BLaER1 treated with 17β-estradiol and CSF1 and Interleukin-3, amounts not matched to agents 10 nM and 100 nM (cell line): ENCODE measurements around the gene PDK3.

ENCODE experiments used
- H3K27ac ChIP-seq, 11 experiments: shearing (Covaris generic); formaldehyde crosslinking; 2 replicates each; pipeline ENCODE4 v1.8.1; 2022
- H3K27me3 ChIP-seq, 11 experiments: shearing (Covaris generic); formaldehyde crosslinking; 2 replicates each; pipeline ENCODE4 v1.8.1; 2022
- H3K36me3 ChIP-seq, 11 experiments: shearing (Covaris generic); formaldehyde crosslinking; 2 replicates each; pipeline ENCODE4 v1.8.1; 2022
- H3K4me1 ChIP-seq, 10 experiments: shearing (Covaris generic); formaldehyde crosslinking; 2 replicates each; pipeline ENCODE4 v1.8.1; 2022
- H3K4me2 ChIP-seq, 11 experiments: shearing (Covaris generic); formaldehyde crosslinking; 2 replicates each; pipeline ENCODE4 v1.8.1; 2022
- H3K4me3 ChIP-seq, 10 experiments: shearing (Covaris generic); formaldehyde crosslinking; 2 replicates each; pipeline ENCODE4 v1.8.1; 2022
- H3K9ac ChIP-seq, 11 experiments: shearing (Covaris generic); formaldehyde crosslinking; 2 replicates each; pipeline ENCODE4 v1.8.1; 2022
- H3K9me3 ChIP-seq, 11 experiments: shearing (Covaris generic); formaldehyde crosslinking; replicated peaks in 1 of 11; 2 replicates each; pipeline ENCODE4 v1.8.1; 2022
- H4K20me1 ChIP-seq, 11 experiments: shearing (Covaris generic); formaldehyde crosslinking; 2 replicates each; pipeline ENCODE4 v1.8.1; 2022
- Cebpa-rat ChIP-seq, 11 experiments: shearing (Covaris generic); IDR thresholded peaks; 2 replicates each; pipeline ENCODE4 v1.8.1; 2022

The PDK3 gene

DNA sequence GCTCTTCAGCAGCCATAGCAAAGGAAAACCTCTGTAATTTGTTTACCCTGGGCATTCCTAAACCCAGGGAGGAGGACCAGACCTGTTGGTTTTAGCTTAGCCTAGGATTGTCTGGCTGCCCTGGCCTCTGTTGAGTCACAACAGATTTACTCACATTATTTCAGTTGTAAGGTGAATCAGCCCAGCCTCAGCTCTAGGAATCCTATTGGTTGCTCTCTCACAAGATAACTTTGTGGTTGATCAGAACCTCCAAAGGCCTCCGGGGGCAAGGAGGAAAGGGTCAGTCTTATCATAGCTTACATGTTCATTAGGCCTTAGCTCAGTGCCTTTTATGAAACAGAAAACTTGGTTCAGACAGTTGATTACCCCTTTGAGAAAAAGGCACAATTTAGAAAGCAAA, 41.0 kb downstream of the PDK3 start:
- no peak overlapping the region for H3K9ac ChIP-seq
- H3K4me3 ChIP-seq = no peak overlapping the region
- peaks cover 0 to 41% (median 7%) of the 10 kb centered on the region in 11 experiments; a peak in 10 of 22 replicates for H3K36me3 ChIP-seq

DNA sequence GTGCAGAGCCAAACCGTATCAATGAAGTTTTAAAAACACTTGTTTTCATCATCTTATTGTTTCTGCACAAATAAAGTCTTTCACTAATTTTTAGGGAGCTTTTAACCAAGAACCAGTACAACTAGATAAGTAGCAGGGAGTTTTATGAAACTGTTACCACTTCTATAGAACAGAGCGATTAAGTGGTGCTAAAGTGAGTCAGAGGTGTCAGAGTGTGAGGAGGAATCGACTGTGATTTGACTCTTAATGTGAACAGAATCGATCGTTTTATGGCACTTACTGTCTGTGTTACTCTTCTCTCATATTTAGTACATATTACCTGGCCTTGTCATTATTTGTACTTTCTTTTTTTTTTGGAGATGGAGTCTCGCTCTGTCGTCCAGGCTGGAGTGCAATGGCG, 43.3 kb downstream of the PDK3 start:
- no peak overlapping the region for H3K4me3 ChIP-seq
- H3K4me1 ChIP-seq = no peaks in the 10 kb centered on the region
- no peak for TF ChIP-seq Cebpa-rat (IDR thresholded peaks at IDR 0.05)
- H4K20me1 ChIP-seq = no peaks in the 10 kb centered on the region; a peak in 2 of 22 replicates
- no peak overlapping the region for H3K9ac ChIP-seq
- H3K27ac ChIP-seq = no peak overlapping the region
- H3K36me3 ChIP-seq = peaks cover 0 to 34% (median 7%) of the 10 kb centered on the region in 11 experiments; a peak in 10 of 22 replicates
- no peak overlapping the region for H3K4me2 ChIP-seq
- H3K9me3 ChIP-seq = no peaks in the 10 kb centered on the region
- no peaks in the 10 kb centered on the region for H3K27me3 ChIP-seq

More for the DNA sequence above, 41.0 kb downstream of the PDK3 start:
- Histone ChIP-seq H4K20me1 (no peaks in the 10 kb centered on the region), H3K4me2 (no peak overlapping the region), H3K27me3 (no peaks in the 10 kb centered on the region), H3K27ac (no peak overlapping the region), H3K9me3 (no peaks in the 10 kb centered on the region), H3K4me1 (no peaks in the 10 kb centered on the region)
- TF ChIP-seq Cebpa-rat (IDR thresholded peaks at IDR 0.05) = no peak

DNA sequence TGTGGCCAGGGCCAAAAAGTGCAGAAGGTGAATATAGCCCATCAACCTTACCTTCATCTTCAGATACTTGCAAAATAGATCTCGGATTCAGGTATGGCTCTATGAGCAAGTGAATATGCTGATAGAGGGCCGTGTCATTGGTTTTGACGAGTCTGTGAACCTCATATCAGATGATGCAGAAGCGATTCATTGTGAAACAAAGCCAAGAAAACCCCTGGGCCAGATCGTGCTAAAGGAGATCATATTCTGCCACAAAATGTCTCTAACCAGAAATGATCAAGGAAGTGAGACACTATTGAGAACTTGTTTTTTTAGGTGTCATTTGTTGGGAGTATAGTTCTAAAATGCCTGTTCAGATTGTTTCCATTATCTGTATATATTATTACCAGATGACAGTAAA, 48.3 kb downstream of the PDK3 start:
- Histone ChIP-seq H3K4me2 (no peak overlapping the region), H3K27me3 (no peaks in the 10 kb centered on the region; a peak in 1 of 22 replicates), H3K9ac (no peak overlapping the region), H4K20me1 (no peaks in the 10 kb centered on the region; a peak in 2 of 22 replicates), H3K4me1 (no peaks in the 10 kb centered on the region), H3K36me3 (peaks cover 0 to 8% (median 0%) of the 10 kb centered on the region in 11 experiments; a peak in 3 of 22 replicates), H3K9me3 (no peaks in the 10 kb centered on the region), H3K27ac (no peak overlapping the region), H3K4me3 (no peak overlapping the region)
- no peak for TF ChIP-seq Cebpa-rat (IDR thresholded peaks at IDR 0.05)

DNA sequence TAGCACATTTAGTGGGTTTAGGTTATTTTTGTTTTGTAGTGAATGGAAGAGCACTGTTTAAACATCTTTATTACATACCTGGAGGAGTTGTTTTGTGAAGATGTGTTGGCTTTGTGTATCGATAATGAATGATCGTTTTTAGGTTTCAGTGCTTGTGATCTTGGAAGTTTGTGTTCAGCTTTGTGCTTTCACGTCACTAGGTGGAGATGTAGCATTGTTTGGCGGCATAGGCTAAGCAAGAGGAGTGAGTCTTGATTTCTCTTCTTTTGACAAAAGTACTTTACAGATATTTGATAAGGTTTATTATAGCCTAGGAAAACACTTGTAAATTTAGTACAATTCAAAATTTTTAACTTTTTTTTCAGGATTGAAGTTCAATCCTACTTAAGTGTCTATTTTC, 50.4 kb downstream of the PDK3 start:
- Histone ChIP-seq H3K4me3 (no peak overlapping the region), H3K36me3 (peaks cover 0 to 20% (median 4%) of the 10 kb centered on the region in 11 experiments; a peak in 4 of 22 replicates), H3K9ac (no peak overlapping the region), H3K27me3 (no peaks in the 10 kb centered on the region; a peak in 1 of 22 replicates), H3K4me2 (no peak overlapping the region), H3K9me3 (no peaks in the 10 kb centered on the region), H3K27ac (no peak overlapping the region), H3K4me1 (no peaks in the 10 kb centered on the region), H4K20me1 (no peaks in the 10 kb centered on the region; a peak in 2 of 22 replicates)
- no peak for TF ChIP-seq Cebpa-rat (IDR thresholded peaks at IDR 0.05)

DNA sequence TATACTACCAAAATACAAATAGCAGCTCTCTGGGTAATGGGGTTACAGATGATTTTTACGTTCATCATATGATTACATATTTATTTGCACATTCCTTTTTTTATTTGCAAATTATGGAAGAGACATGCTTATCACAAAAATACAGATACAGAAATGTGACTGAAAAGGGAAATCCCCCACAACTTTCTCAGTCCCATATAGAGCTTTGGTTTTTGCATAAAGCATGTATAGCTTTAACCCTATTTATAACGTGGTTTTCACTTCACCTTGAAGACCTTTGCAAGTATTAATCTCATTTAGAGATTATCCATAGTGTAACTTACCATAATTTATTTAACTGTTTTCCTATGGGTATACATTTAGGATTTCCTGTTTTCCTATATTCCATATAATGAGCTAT, 55.4 kb downstream of the PDK3 start:
- no peaks in the 10 kb centered on the region for H3K4me1 ChIP-seq
- no peak overlapping the region for H3K27ac ChIP-seq
- H3K9me3 ChIP-seq = no peaks in the 10 kb centered on the region
- TF ChIP-seq Cebpa-rat (IDR thresholded peaks at IDR 0.05) = no peak
- H3K9ac ChIP-seq = no peak overlapping the region
- no peak overlapping the region for H3K4me2 ChIP-seq
- no peaks in the 10 kb centered on the region for H4K20me1 ChIP-seq
- H3K4me3 ChIP-seq = no peak overlapping the region
- peaks cover 0 to 37% (median 3%) of the 10 kb centered on the region in 11 experiments; a peak in 5 of 22 replicates for H3K36me3 ChIP-seq
- H3K27me3 ChIP-seq = peaks cover 0 to 3% (median 0%) of the 10 kb centered on the region in 11 experiments; a peak in 1 of 22 replicates

DNA sequence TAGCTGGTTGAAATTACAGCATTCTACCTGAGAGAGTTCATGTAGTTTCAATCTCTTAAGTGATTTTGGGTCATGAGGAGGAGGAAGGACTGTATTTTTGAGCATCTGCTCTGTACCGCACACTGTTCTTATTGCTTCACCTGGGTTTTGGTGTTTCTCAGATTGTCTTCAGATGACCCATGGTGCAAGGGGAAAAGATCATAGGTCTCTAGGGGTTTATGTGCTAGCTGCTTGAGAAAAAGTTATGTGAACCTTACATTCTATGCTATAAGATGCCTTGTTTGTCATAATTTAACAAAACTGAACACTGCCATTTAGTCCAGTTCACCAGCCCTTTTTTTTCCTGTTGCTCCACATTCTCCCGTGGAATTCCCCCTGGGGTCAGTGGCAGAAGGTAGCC, 60.4 kb downstream of the PDK3 start:
- H3K9me3 ChIP-seq = no peaks in the 10 kb centered on the region
- H3K36me3 ChIP-seq = peaks cover 0 to 54% (median 3%) of the 10 kb centered on the region in 11 experiments; a peak in 7 of 22 replicates
- H3K4me1 ChIP-seq = no peaks in the 10 kb centered on the region
- H3K4me3 ChIP-seq = no peak overlapping the region
- TF ChIP-seq Cebpa-rat (IDR thresholded peaks at IDR 0.05) = no peak
- H3K4me2 ChIP-seq = no peak overlapping the region
- no peak overlapping the region for H3K27ac ChIP-seq
- H3K27me3 ChIP-seq = peaks cover 0 to 7% (median 0%) of the 10 kb centered on the region in 11 experiments; a peak in 2 of 22 replicates
- no peak overlapping the region for H3K9ac ChIP-seq
- H4K20me1 ChIP-seq = no peaks in the 10 kb centered on the region; a peak in 1 of 22 replicates

DNA sequence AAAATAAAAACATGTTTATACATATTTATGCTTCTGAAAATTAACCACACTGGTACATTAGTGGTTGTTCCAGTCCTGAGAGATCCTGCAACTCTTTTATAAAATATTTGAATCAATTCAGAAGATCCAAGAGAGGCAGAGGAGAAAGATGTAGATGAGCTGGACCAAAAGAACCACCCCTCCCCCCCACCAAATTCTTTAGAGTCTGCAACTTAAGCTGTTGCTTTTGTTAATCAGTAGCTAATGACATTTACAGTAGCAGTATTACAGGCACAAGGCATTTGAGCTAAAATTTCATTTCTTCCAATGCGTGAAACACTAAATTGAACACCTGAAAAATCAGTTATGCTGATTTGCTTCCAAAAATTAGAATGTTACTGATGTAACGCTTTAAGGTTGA, 61.5 kb downstream of the PDK3 start:
- Histone ChIP-seq H4K20me1 (no peaks in the 10 kb centered on the region; a peak in 1 of 22 replicates), H3K36me3 (peaks cover 0 to 46% (median 3%) of the 10 kb centered on the region in 11 experiments; a peak in 9 of 22 replicates), H3K4me1 (no peaks in the 10 kb centered on the region), H3K9me3 (no peaks in the 10 kb centered on the region), H3K4me2 (no peak overlapping the region), H3K27me3 (peaks cover 0 to 7% (median 0%) of the 10 kb centered on the region in 11 experiments; a peak in 2 of 22 replicates), H3K4me3 (no peak overlapping the region), H3K9ac (no peak overlapping the region), H3K27ac (no peak overlapping the region)
- TF ChIP-seq Cebpa-rat (IDR thresholded peaks at IDR 0.05) = no peak

DNA sequence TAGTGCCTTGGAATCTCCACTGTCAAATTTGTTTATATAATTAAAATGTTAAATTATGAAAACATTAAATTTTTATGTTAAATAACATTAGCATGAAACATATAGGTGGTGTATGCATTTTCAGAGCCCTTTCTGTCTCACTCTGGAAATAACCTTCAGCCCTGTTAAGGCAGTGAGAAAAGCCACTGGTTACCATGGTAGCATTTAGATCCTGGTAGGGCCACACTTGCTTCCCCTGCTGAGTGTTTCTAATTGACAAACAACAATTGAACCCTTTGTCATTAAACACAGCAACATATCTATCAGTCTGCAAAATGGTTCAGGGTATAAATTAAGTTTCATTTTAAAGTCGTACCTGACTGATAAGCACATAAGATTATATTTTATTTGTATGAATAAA, 63.5 kb downstream of the PDK3 start:
- H3K36me3 ChIP-seq = peaks cover 0 to 51% (median 9%) of the 10 kb centered on the region in 11 experiments; a peak in 10 of 22 replicates
- TF ChIP-seq Cebpa-rat (IDR thresholded peaks at IDR 0.05) = no peak
- no peaks in the 10 kb centered on the region for H3K9me3 ChIP-seq
- no peak overlapping the region for H3K9ac ChIP-seq
- H4K20me1 ChIP-seq = no peaks in the 10 kb centered on the region; a peak in 1 of 22 replicates
- no peak overlapping the region for H3K27ac ChIP-seq
- no peak overlapping the region for H3K4me3 ChIP-seq
- H3K27me3 ChIP-seq = peaks cover 0 to 7% (median 0%) of the 10 kb centered on the region in 11 experiments; a peak in 2 of 22 replicates
- no peaks in the 10 kb centered on the region for H3K4me1 ChIP-seq
- no peak overlapping the region for H3K4me2 ChIP-seq

DNA sequence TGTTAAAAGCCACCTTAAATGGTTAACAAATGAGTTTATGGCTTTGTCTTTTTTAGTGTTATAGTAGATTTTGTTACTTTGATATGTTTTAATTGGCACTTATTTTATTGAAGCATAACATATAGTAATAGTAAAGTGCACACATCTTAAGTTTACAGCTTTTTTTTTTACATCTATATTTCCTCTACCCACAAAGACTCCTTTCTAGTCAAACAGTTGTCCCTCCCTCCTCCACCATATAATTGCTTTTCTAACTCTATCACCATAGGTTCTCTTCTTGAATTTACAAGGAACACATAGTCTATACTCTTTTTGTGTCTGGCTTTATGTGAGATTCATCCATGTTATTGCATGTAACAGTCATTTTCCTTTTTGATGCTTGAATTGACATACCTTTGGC, 71.5 kb downstream of the PDK3 start:
- no peak for TF ChIP-seq Cebpa-rat (IDR thresholded peaks at IDR 0.05)
- Histone ChIP-seq H3K9me3 (no peaks in the 10 kb centered on the region), H3K4me1 (peaks cover 0 to 3% (median 0%) of the 10 kb centered on the region in 10 experiments; a peak in 1 of 20 replicates), H4K20me1 (no peaks in the 10 kb centered on the region), H3K36me3 (peaks cover 0 to 34% (median 12%) of the 10 kb centered on the region in 11 experiments; a peak in 10 of 22 replicates), H3K4me2 (no peak overlapping the region), H3K27me3 (no peaks in the 10 kb centered on the region), H3K27ac (no peak overlapping the region), H3K4me3 (no peak overlapping the region), H3K9ac (no peak overlapping the region)

DNA sequence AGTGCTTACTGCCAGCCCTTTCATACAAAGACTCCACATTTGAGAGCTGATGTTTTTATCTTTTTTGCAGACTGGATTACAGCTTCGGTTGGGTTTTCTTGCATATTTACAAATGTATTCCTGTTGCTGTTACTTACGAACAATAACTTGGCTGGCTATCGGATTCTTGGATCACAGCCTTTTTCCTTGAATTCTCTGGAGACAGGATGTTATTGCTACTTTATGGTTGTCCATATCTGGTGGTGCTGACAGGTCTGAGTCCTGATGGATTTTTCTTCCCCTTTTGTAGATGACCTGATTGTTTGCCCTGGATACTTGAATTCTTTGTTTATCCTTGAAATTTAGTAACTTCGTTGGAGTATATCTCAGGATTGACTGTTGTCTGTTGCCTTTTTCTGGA, 77.7 kb downstream of the PDK3 start:
- no peaks in the 10 kb centered on the region for H4K20me1 ChIP-seq
- no peak overlapping the region for H3K4me2 ChIP-seq
- H3K4me1 ChIP-seq = no peaks in the 10 kb centered on the region
- H3K27me3 ChIP-seq = peaks cover 0 to 3% (median 0%) of the 10 kb centered on the region in 11 experiments; a peak in 1 of 22 replicates
- H3K36me3 ChIP-seq = no peaks in the 10 kb centered on the region; a peak in 1 of 22 replicates
- H3K4me3 ChIP-seq = no peak overlapping the region
- H3K27ac ChIP-seq = no peak overlapping the region
- H3K9ac ChIP-seq = no peak overlapping the region
- H3K9me3 ChIP-seq = no peaks in the 10 kb centered on the region
- no peak for TF ChIP-seq Cebpa-rat (IDR thresholded peaks at IDR 0.05)
